ENCODE measurements around the gene SLC44A4.
A peak's percentile ranks its signal among the peaks of the same experiment; 100 is the strongest.
"Not testable (repeated sequence)": the region's sequence is repeated elsewhere in the genome, so short reads cannot be mapped to it uniquely, and the experiment has no call there.

Gene SLC44A4

DNA sequence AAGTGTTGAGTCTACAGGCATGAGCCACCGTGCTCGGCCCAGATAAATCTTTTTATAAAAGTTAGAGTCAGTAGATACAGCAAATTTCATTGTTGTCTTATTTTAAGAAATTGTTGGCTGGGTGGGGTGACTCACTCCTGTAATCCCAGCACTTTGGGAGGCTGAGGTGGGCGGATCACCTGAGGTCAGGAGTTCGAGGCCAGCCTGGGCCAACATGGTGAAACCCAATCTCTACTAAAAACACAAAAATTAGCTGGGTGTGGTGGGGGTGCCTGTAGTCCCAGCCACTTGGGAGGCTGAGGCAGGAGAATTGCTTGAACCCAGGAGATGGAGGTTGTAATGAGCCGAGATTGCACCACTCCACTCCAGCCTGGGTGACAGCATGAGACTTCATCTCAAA is 29.5 kb upstream of the SLC44A4 start:
- not testable (repeated sequence) for H3K36me3 ChIP-seq (ENCODE audit: control insufficient read depth in 2 of 2, insufficient read depth in 1 of 2, low read length in 2 of 2); H3K9me3 ChIP-seq (ENCODE audit: control insufficient read depth, insufficient read depth, low read depth, low read length); H3K27ac ChIP-seq (ENCODE audit: extremely low read depth, low read depth, low read length)

GRCh38 chr6:31907158-31907813 is 28.5 kb upstream of the SLC44A4 start:
- ChIA-PET CTCF (interaction anchor here (0.6 to 1.3 kb wide), 6 partner anchors 9 to 996 kb away, joined by 3 to 6 read pairs (median 4); no protein-coding TSS in a partner anchor), POLR2A (interaction anchor here (0.6 to 1.1 kb wide), 9 partner anchors 9 to 80 kb away, joined by 3 to 13 read pairs (median 4); partner anchors contain the start of genes CFB and DXO)
- Histone ChIP-seq H3K36me3 (ENCODE audit: control insufficient read depth in 2 of 2, insufficient read depth in 1 of 2, low read length in 2 of 2) (no peaks in the 10 kb centered on the region), H3K9me3 (ENCODE audit: control insufficient read depth, insufficient read depth, low read depth, low read length) (no peaks in the 10 kb centered on the region), H3K4me1 (ENCODE audit: control insufficient read depth, insufficient read depth, low read length) (peaks cover 12% of the 10 kb centered on the region; the same call in 1 of the 2 replicates), H3K27ac (ENCODE audit: extremely low read depth, low read depth, low read length) (no peak overlapping the region), H3K4me3 (ENCODE audit: low read depth, low read length) (no peak overlapping the region)
- TF ChIP-seq ZNF394 (tag by site-specific recombination; IDR thresholded peaks at IDR 0.05; ENCODE audit: borderline replicate concordance) = peak; percentile 45; the same call in 1 of the 2 replicates
- TF ChIP-seq SCRT2 (tag by site-specific recombination; IDR thresholded peaks at IDR 0.05) = peak; percentile 94
- TF ChIP-seq ZNF580 (tag by site-specific recombination; IDR thresholded peaks at IDR 0.05) = no peak
- peak; percentile 49; the same call in 1 of the 2 replicates for TF ChIP-seq ZBTB17 (tag by site-specific recombination; IDR thresholded peaks at IDR 0.05)
- peak; percentile 77 for TF ChIP-seq EGR2 (tag by site-specific recombination; IDR thresholded peaks at IDR 0.05; ENCODE audit: low read depth)
- TF ChIP-seq, protein P1, sequence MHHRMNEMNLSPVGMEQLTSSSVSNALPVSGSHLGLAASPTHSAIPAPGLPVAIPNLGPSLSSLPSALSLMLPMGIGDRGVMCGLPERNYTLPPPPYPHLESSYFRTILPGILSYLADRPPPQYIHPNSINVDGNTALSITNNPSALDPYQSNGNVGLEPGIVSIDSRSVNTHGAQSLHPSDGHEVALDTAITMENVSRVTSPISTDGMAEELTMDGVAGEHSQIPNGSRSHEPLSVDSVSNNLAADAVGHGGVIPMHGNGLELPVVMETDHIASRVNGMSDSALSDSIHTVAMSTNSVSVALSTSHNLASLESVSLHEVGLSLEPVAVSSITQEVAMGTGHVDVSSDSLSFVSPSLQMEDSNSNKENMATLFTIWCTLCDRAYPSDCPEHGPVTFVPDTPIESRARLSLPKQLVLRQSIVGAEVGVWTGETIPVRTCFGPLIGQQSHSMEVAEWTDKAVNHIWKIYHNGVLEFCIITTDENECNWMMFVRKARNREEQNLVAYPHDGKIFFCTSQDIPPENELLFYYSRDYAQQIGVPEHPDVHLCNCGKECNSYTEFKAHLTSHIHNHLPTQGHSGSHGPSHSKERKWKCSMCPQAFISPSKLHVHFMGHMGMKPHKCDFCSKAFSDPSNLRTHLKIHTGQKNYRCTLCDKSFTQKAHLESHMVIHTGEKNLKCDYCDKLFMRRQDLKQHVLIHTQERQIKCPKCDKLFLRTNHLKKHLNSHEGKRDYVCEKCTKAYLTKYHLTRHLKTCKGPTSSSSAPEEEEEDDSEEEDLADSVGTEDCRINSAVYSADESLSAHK (tag by site-specific recombination; IDR thresholded peaks at IDR 0.05) = peak; percentile 70
- peak; percentile 84 for TF ChIP-seq SCRT1 (tag by site-specific recombination; IDR thresholded peaks at IDR 0.05; ENCODE audit: borderline replicate concordance)
- TF ChIP-seq ZNF2 (tag by site-specific recombination; IDR thresholded peaks at IDR 0.05) = no peak
- TF ChIP-seq ZNF701 (tag by site-specific recombination; IDR thresholded peaks at IDR 0.05) = no peak
- TF ChIP-seq, protein P2, sequence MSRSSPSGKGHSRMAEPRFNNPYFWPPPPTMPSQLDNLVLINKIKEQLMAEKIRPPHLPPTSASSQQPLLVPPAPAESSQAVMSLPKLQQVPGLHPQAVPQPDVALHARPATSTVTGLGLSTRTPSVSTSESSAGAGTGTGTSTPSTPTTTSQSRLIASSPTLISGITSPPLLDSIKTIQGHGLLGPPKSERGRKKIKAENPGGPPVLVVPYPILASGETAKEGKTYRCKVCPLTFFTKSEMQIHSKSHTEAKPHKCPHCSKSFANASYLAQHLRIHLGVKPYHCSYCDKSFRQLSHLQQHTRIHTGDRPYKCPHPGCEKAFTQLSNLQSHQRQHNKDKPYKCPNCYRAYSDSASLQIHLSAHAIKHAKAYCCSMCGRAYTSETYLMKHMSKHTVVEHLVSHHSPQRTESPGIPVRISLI (tag by site-specific recombination; IDR thresholded peaks at IDR 0.05) = peak; percentile 80
- peak; percentile 84 for TF ChIP-seq ZFHX2 (tag by site-specific recombination; conservative IDR thresholded peaks at IDR 0.05)
- TF ChIP-seq, protein P3, sequence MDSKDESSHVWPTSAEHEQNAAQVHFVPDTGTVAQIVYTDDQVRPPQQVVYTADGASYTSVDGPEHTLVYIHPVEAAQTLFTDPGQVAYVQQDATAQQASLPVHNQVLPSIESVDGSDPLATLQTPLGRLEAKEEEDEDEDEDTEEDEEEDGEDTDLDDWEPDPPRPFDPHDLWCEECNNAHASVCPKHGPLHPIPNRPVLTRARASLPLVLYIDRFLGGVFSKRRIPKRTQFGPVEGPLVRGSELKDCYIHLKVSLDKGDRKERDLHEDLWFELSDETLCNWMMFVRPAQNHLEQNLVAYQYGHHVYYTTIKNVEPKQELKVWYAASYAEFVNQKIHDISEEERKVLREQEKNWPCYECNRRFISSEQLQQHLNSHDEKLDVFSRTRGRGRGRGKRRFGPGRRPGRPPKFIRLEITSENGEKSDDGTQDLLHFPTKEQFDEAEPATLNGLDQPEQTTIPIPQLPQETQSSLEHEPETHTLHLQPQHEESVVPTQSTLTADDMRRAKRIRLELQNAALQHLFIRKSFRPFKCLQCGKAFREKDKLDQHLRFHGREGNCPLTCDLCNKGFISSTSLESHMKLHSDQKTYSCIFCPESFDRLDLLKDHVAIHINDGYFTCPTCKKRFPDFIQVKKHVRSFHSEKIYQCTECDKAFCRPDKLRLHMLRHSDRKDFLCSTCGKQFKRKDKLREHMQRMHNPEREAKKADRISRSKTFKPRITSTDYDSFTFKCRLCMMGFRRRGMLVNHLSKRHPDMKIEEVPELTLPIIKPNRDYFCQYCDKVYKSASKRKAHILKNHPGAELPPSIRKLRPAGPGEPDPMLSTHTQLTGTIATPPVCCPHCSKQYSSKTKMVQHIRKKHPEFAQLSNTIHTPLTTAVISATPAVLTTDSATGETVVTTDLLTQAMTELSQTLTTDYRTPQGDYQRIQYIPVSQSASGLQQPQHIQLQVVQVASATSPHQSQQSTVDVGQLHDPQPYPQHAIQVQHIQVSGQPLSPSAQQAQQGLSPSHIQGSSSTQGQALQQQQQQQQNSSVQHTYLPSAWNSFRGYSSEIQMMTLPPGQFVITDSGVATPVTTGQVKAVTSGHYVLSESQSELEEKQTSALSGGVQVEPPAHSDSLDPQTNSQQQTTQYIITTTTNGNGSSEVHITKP (tag by site-specific recombination; IDR thresholded peaks at IDR 0.05) = no peak
- peak; percentile 63 for TF ChIP-seq ZBTB8A (tag by site-specific recombination; IDR thresholded peaks at IDR 0.05)
- no peak for TF ChIP-seq ZNF280C (tag by site-specific recombination; IDR thresholded peaks at IDR 0.05)
- no peak for TF ChIP-seq ZBTB7A (tag by site-specific recombination; IDR thresholded peaks at IDR 0.05; ENCODE audit: low read depth)
- TF ChIP-seq WT1 (tag by site-specific recombination; IDR thresholded peaks at IDR 0.05) = peak; percentile 59; the same call in 1 of the 2 replicates

More for the DNA sequence above, 29.5 kb upstream of the SLC44A4 start:
- TF ChIP-seq KLF7 (tag by site-specific recombination; IDR thresholded peaks at IDR 0.05; ENCODE audit: borderline replicate concordance) = peak; percentile 37; the same call in 1 of the 2 replicates
- 0 out of 2 replicates have a peak, but pooled peaks have one; percentile 16 for TF ChIP-seq SP7 (tag by site-specific recombination; IDR thresholded peaks at IDR 0.05)
- TF ChIP-seq KLF17 (tag by site-specific recombination; IDR thresholded peaks at IDR 0.05) = peak; percentile 31; the same call in 1 of the 2 replicates
- peak; percentile 45; the same call in 1 of the 2 replicates for TF ChIP-seq WT1 (tag by site-specific recombination; IDR thresholded peaks at IDR 0.05)
- TF ChIP-seq EGR2 (tag by site-specific recombination; IDR thresholded peaks at IDR 0.05; ENCODE audit: low read depth) = 0 out of 2 replicates have a peak, but pooled peaks have one; percentile 26
- peak; percentile 55; the same call in 1 of the 2 replicates for TF ChIP-seq KLF1 (tag by site-specific recombination; IDR thresholded peaks at IDR 0.05)
- H3K4me1 ChIP-seq (ENCODE audit: control insufficient read depth, insufficient read depth, low read length) = peaks cover 12% of the 10 kb centered on the region; the same call in 1 of the 2 replicates
- CTCF ChIA-PET = interaction anchor here (0.7 to 1.3 kb wide), 2 partner anchors 10 to 44 kb away, joined by 4 to 6 read pairs; no protein-coding TSS in a partner anchor
- not testable (repeated sequence) for H3K4me3 ChIP-seq (ENCODE audit: low read depth, low read length)
- POLR2A ChIA-PET = interaction anchor here (0.6 to 1.3 kb wide), 4 partner anchors 10 to 170 kb away, joined by 3 to 13 read pairs (median 5); partner anchors contain the start of gene DXO
